HG02840 (cell line): Measurements from ENCODE around the gene FGFR4.

ENCODE experiments used
- ATAC-seq: cut with Tn5 transposase; IDR thresholded peaks from one replicate; pipeline ENCODE4 v1.9.1; 2021; ENCODE audit warnings: mild to moderate bottlenecking, moderate library complexity, moderate number of reproducible peaks; ENCODE audit not compliant: unreplicated experiment, low FRiP score

The FGFR4 gene

GRCh38 chr5:177083357-177083756, 3.4 kb upstream of the FGFR4 start:
- ATAC-seq = no peak

GRCh38 chr5:177084175-177084574, 2.5 kb upstream of the FGFR4 start:
- ATAC-seq = no peak

GRCh38 chr5:177085985-177086653, 596 bp upstream of the FGFR4 start:
- no peak for ATAC-seq

GRCh38 chr5:177087398-177088005, 787 bp downstream of the FGFR4 start:
- no peak for ATAC-seq

DNA sequence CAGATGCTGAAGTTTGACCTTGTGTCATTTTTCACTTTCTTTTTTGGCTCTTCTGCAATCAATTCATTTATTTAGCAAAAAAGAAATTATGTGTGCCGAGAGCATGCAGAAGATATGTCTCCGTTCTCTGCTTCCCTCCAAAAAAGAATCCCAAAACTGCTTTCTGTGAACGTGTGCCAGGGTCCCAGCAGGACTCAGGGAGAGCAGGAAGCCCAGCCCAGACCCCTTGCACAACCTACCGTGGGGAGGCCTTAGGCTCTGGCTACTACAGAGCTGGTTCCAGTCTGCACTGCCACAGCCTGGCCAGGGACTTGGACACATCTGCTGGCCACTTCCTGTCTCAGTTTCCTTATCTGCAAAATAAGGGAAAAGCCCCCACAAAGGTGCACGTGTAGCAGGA, 2.4 kb downstream of the FGFR4 start:
- ATAC-seq = no peak

- ATAC-seq = no peak
Measured at GRCh38 chr5:177089825-177090641, 3.3 kb downstream of the FGFR4 start.

- no peak for ATAC-seq
Measured at GRCh38 chr5:177090813-177091212, 4.1 kb downstream of the FGFR4 start.

GRCh38 chr5:177091232-177091631, 4.5 kb downstream of the FGFR4 start:
- ATAC-seq = no peak

DNA sequence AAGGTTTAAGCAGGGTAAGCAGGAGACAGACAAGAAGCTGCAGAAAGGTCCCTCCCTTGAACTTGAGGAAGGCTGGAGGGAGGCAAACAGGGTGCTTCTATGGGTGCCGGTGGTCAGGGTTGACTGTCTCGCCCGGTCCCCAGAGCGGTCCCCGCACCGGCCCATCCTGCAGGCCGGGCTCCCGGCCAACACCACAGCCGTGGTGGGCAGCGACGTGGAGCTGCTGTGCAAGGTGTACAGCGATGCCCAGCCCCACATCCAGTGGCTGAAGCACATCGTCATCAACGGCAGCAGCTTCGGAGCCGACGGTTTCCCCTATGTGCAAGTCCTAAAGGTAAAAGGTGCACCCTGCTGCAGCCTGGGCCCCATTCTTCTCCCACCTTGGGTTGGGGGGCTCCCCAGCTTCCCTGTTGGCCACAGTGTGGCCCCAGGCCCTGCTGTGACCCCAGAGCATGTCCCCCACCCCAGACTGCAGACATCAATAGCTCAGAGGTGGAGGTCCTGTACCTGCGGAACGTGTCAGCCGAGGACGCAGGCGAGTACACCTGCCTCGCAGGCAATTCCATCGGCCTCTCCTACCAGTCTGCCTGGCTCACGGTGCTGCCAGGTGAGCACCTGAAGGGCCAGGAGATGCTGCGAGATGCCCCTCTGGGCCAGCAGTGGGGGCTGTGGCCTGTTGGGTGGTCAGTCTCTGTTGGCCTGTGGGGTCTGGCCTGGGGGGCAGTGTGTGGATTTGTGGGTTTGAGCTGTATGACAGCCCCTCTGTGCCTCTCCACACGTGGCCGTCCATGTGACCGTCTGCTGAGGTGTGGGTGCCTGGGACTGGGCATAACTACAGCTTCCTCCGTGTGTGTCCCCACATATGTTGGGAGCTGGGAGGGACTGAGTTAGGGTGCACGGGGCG, 5.7 kb downstream of the FGFR4 start:
- ATAC-seq = no peak

- ATAC-seq = no peak
Measured at GRCh38 chr5:177093082-177093712, 6.5 kb downstream of the FGFR4 start.

DNA sequence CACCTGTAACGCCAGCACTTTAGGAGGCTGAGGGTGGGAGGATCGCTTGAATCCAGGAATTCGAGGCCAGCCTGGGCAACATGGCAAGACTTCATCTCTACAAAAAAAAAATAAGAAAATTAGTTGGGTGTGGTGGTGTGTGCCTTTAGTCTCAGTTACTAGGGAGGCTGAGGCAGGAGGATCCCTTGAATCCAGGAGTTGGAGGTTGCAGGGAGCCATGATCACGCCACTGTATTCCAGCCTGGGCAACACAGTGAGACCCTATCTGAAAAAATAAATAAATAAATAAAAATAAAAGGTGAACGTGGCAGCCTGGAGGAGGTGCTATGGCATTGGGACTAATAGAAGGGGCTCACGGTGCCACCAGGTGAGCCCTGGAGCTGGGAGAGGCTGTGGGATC, 7.1 kb downstream of the FGFR4 start:
- ATAC-seq = no peak

GRCh38 chr5:177094224-177095087, 7.7 kb downstream of the FGFR4 start:
- no peak for ATAC-seq

GRCh38 chr5:177095088-177095669, 8.5 kb downstream of the FGFR4 start:
- no peak for ATAC-seq

DNA sequence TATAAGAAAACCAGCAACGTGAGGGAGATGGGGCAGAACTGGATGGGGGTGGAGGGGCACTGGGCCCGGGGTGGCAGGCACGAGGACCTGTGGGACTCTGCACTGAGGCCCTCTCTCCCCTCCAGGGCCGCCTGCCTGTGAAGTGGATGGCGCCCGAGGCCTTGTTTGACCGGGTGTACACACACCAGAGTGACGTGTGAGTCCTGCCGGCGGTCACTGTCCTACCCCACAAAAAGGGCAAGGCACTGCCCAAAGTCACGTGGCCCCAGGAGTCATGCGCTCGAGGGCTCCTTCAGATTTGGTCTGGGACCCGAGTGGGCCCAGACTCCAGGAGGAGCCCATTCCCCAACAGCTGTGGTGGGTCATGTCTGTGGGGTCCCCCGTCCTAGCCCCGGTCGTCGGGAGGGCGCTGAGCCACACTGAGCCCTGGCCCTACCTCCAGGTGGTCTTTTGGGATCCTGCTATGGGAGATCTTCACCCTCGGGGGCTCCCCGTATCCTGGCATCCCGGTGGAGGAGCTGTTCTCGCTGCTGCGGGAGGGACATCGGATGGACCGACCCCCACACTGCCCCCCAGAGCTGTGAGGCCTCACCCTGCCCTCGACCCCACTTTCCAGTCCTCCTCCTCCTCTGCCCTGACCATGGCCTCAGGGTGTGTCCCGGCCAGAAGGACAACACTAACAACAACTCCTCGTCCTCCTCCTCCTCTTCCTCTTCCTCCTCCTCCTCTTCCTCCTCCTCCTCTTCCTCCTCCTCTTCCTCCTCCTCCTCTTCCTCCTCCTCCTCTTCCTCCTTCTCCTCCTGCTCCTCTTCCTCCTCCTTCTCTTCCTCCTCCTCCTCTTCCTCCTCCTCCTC, 9.7 kb downstream of the FGFR4 start:
- ATAC-seq = no peak

DNA sequence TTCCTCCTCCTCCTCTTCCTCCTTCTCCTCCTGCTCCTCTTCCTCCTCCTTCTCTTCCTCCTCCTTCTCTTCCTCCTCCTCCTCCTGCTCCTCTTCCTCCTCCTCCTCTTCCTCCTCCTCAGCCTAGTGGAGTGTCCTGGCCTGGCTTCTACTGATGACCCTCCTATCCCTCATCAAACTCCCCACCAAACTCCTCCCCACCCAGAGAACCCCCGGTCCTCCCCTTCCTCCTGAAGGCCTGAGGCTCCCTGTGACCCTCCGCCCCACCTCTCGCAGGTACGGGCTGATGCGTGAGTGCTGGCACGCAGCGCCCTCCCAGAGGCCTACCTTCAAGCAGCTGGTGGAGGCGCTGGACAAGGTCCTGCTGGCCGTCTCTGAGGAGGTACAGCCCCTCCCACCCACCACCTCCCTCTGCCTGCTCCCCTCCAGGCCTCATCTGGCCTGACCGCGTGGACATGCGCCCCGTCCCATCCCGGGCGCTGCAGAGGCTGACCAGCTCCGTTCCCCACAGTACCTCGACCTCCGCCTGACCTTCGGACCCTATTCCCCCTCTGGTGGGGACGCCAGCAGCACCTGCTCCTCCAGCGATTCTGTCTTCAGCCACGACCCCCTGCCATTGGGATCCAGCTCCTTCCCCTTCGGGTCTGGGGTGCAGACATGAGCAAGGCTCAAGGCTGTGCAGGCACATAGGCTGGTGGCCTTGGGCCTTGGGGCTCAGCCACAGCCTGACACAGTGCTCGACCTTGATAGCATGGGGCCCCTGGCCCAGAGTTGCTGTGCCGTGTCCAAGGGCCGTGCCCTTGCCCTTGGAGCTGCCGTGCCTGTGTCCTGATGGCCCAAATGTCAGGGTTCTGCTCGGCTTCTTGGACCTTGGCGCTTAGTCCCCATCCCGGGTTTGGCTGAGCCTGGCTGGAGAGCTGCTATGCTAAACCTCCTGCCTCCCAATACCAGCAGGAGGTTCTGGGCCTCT, 10.6 kb downstream of the FGFR4 start:
- no peak for ATAC-seq

GRCh38 chr5:177098120-177098469, 11.4 kb downstream of the FGFR4 start:
- no peak for ATAC-seq
